KOPT-K1 (cell line): Measurements from ENCODE around the gene LAMC2.
"Not testable (repeated sequence)": the region's sequence is repeated elsewhere in the genome, so short reads cannot be mapped to it uniquely, and the experiment has no call there.

Source experiments
- H3K27ac ChIP-seq: fragments of 200-600 bp; sonication (generic); 2 replicates; pipeline ENCODE4 v1.5.1; 2016; ENCODE audit warnings: antibody characterized with exemption, mild to moderate bottlenecking, low read depth, low read length; ENCODE audit not compliant: poor library complexity, severe bottlenecking
- H3K36me3 ChIP-seq: fragments of 200-600 bp; sonication (generic); 2 replicates; pipeline ENCODE4 v1.5.1; 2017; ENCODE audit warnings: antibody characterized with exemption, mild to moderate bottlenecking, low read length, moderate library complexity; ENCODE audit not compliant: insufficient read depth
- H3K9me3 ChIP-seq: fragments of 200-600 bp; sonication (generic); 2 replicates; pipeline ENCODE4 v1.5.1; 2017; ENCODE audit warnings: antibody characterized with exemption, low read length, mild to moderate bottlenecking; ENCODE audit not compliant: insufficient read depth, poor library complexity, severe bottlenecking

LAMC2 gene

GRCh38 chr1:183185941-183186490 lies at the start of gene LAMC2:
Gene LAMC2, plus strand, starts transcription at chr1:183186264. Its CDS starts 89 bp downstream, at chr1:183186353.
- Histone ChIP-seq H3K36me3 (no peaks in the 10 kb centered on the region), H3K9me3 (no peaks in the 10 kb centered on the region), H3K27ac (no peak within 1 kb of the TSS)

- no peaks in the 10 kb centered on the region for H3K9me3 ChIP-seq
- no peak overlapping the region for H3K27ac ChIP-seq
- H3K36me3 ChIP-seq = no peaks in the 10 kb centered on the region
Observed at GRCh38 chr1:183137782-183138181, 48.3 kb upstream of the LAMC2 start.

GRCh38 chr1:183138301-183138700 lies 47.8 kb upstream of the LAMC2 start:
- Histone ChIP-seq H3K9me3 (no peaks in the 10 kb centered on the region), H3K36me3 (no peaks in the 10 kb centered on the region), H3K27ac (no peak overlapping the region)

DNA sequence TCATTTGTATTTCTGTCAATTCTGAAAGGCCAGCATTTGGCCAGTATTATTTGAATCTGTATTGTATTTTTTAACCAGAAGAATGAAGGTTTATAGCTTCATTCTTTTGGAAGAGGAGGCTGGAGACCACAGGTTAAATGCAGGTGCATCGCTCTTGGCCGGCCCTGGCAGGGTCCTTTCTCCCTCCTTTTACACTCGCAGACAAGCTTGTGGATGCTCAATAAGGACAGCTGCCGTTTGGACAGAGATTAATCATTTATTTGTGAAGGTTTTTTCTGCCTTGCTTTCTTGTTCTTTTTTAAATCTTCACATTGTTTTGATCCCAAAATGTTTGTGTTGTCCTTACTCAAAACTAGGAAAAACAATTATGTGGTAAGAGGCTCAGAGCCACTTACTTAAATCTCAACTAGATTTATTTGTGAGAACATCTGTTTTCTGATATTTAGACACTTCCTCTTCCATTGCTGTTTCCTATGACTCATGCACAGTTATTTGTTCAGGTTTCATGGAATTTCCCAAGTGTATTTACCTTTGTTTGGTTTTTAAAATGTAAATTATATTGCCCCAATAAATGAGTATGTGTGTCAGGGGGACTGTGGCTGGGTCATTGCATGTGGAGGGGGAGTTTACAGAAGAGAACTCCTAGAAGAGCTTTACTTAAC lies 46.7 kb upstream of the LAMC2 start:
- Histone ChIP-seq H3K9me3 (no peaks in the 10 kb centered on the region), H3K27ac (no peak overlapping the region), H3K36me3 (no peaks in the 10 kb centered on the region)

DNA sequence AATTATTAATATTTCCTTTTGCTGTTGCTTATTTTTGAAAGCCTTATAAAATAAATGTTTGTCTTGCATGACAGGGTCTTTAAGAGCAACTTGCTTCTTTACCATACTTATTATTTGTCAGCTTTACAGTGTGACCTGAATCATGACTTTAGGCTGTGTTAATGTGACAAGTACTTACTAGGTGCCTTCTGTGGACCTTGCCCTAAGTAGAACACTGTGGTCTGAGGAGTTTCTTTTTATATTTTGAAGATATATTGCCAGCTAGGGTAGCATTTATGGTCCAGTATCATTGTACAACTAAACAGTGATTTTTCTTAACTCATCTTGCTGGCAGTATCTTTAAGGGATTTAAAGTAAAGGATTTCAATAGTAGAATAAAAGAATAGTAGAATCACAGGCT lies 45.4 kb upstream of the LAMC2 start:
- Histone ChIP-seq H3K36me3 (no peaks in the 10 kb centered on the region), H3K27ac (no peak overlapping the region), H3K9me3 (no peaks in the 10 kb centered on the region)

DNA sequence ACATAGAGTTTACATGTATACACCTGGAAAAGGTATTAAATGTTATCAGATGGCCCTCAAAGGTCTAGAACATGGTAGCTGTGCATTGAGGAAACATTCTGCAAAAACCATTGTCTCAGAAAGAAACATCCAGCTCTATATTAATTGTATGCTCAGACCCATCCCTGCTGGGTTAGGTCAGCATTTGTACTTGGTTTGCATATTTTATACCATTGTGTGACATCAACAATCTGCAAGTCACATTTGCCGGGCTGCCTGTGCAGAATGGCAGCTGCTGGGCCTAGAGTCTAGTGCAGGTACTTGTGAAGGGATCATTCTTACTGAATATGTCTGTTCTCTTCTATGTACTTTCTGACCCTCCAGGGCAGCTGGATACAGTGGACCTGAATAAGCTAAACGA lies 43.9 kb upstream of the LAMC2 start:
- Histone ChIP-seq H3K9me3 (no peaks in the 10 kb centered on the region), H3K36me3 (no peaks in the 10 kb centered on the region), H3K27ac (no peak overlapping the region)

- no peaks in the 10 kb centered on the region for H3K36me3 ChIP-seq
- no peak overlapping the region for H3K27ac ChIP-seq
- H3K9me3 ChIP-seq = no peaks in the 10 kb centered on the region
Observed at GRCh38 chr1:183143576-183144315, 42.3 kb upstream of the LAMC2 start.

DNA sequence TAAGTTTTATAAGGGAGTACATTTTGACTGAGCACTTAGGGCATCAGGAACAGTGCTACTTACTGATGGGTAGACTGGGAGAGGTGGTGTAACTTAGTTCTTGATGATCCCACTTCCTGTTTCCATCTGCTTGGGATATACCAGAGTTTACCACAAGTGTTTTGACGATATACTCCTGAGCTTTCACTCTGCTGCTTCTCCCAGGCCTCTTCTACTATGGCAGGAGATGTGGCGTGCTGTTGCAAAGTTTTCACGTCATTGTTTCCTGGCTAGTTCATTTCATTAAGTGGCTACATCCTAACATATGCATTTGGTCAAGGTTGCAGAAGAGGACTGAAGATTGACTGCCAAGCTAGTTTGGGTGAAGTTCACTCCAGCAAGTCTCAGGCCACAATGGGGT lies 41.3 kb upstream of the LAMC2 start:
- Histone ChIP-seq H3K36me3 (no peaks in the 10 kb centered on the region), H3K9me3 (no peaks in the 10 kb centered on the region), H3K27ac (no peak overlapping the region)

DNA sequence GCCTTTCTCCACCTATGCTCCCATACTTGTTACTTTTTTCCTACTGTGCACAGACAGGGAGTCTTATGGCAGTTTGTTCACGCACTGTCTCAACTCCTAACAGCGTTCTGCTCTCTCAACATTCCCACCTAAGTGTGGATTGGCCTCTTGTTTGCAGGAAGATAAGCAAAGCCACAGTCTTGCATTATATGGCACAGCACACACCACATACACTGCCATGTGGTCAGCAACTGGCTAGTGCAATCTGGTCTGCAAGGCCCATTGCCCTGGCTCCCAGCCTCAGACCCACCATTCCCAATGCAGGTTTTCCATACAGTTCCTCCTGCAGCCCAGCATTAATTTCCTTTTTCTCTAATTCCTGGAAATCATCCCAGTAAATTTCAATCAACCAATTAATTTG lies 38.3 kb upstream of the LAMC2 start:
- Histone ChIP-seq H3K36me3 (no peaks in the 10 kb centered on the region), H3K9me3 (no peaks in the 10 kb centered on the region), H3K27ac (no peak overlapping the region)

GRCh38 chr1:183148599-183148998 lies 37.5 kb upstream of the LAMC2 start:
- Histone ChIP-seq H3K27ac (no peak overlapping the region), H3K9me3 (no peaks in the 10 kb centered on the region), H3K36me3 (no peaks in the 10 kb centered on the region)

DNA sequence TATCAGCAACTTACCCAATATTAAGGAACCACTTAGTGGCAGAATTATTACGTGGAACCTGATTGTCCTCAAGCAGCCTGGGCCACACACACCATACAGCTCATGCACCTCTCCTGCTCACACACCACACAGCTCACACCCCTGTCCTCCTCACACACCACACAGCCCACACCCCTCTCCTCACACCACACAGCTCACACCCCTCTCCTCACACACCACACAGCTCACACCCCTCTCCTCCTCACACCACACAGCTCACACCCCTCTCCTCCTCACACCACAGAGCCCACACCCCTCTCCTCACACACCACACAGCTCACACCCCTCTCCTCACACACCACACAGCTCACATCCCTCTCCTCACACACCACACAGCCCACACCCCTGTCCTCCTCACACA lies 36.8 kb upstream of the LAMC2 start:
- Histone ChIP-seq H3K36me3 (no peaks in the 10 kb centered on the region), H3K27ac (no peak overlapping the region)

DNA sequence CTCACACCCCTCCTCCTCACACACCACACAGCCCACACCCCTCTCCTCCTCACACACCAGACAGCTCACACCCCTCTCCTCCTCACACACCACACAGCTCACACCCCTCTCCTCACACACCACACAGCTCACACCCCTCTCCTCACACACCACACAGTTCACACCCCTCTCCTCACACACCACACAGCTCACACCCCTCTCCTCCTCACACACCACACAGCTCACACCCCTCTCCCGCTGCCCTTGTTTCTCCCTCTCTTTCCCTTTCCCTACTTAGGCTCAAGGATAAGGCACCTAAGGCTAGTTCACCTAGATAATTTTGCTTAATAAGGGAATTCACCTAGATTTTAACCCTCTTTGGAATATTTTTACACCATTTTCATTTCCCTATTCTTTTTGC lies 36.0 kb upstream of the LAMC2 start:
- not testable (repeated sequence) for H3K27ac ChIP-seq, H3K9me3 ChIP-seq, H3K36me3 ChIP-seq

More for the DNA sequence above, 36.8 kb upstream of the LAMC2 start:
- H3K9me3 ChIP-seq = no peaks in the 10 kb centered on the region

DNA sequence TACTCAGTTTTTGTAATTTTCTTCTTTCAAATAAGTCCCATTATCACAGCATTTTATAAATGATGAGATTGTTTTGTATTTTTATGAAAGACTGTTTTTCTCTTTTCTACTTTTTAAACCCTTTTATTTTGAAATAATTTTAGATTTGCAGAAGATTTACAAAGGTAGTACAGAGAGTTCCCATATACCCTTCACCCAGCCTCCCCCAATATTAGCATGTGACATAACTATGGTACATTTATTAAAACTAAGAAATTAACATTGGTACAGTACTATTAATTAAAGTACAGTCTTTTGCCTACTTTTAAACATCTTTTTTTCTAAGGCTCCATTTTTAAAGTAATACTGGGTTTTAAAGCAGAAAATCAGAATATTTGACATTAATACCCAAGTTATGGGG lies 35.6 kb upstream of the LAMC2 start:
- Histone ChIP-seq H3K36me3 (no peaks in the 10 kb centered on the region), H3K27ac (no peak overlapping the region), H3K9me3 (no peaks in the 10 kb centered on the region)

- no peaks in the 10 kb centered on the region for H3K9me3 ChIP-seq
- no peak overlapping the region for H3K27ac ChIP-seq
- H3K36me3 ChIP-seq = no peaks in the 10 kb centered on the region
Observed at GRCh38 chr1:183152180-183152579, 33.9 kb upstream of the LAMC2 start.

GRCh38 chr1:183155939-183156338 lies 30.1 kb upstream of the LAMC2 start:
- Histone ChIP-seq H3K36me3 (no peaks in the 10 kb centered on the region), H3K27ac (no peak overlapping the region), H3K9me3 (no peaks in the 10 kb centered on the region)

DNA sequence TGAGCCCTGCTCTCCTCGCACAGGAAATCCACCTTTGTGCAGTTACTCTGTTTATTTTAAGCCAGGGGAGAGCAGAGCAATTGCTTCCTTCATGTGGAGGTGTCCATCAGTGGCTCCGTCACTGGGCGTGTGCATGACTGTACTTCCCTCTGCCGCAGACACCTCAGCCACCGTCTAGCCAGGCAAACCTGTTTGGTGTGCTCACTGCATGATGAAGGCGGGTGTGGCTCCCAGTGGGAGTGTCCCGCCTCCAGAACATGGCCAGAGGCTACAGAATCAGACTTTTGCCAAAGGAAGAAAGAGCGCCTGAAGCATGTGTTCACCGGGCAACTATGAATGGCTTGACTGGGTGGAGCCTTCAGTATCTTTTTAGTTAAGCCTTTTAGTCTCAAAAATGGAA lies 26.1 kb upstream of the LAMC2 start:
- Histone ChIP-seq H3K27ac (no peak overlapping the region), H3K36me3 (no peaks in the 10 kb centered on the region), H3K9me3 (no peaks in the 10 kb centered on the region)
